Liver (tissue), 9 donors: ENCODE measurements around the gene DLG4. TPM values are rescaled to one million over a fixed set of nuclear protein-coding genes. Genes with fewer than 3 reads are reported as not detected.
"Not testable (repeated sequence)": the region's sequence is repeated elsewhere in the genome, so short reads cannot be mapped to it uniquely, and the experiment has no call there.

ENCODE experiments used
- DNase-seq: peaks from one replicate; pipeline ENCODE4 v3.0.0-alpha.2; 2017; ENCODE audit warnings: low spot score
- H3K27ac ChIP-seq, 2 donors: one replicate each; pipeline ENCODE4 v1.7.0; 2013; ENCODE audit warnings: inconsistent platforms in 2 of 2, low read length in 2 of 2, control low read depth in 1 of 2, low read depth in 1 of 2, mild to moderate bottlenecking in 1 of 2
- H3K27me3 ChIP-seq, 4 donors: one replicate each; pipeline versions ENCODE4 v1.6.1 to v1.7.0; 2013; ENCODE audit warnings: low read length in 3 of 4, inconsistent platforms in 1 of 4, mild to moderate bottlenecking in 1 of 4, moderate library complexity in 1 of 4; ENCODE audit not compliant: control insufficient read depth in 4 of 4, insufficient read depth in 4 of 4
- H3K36me3 ChIP-seq, 4 donors: one replicate each; pipeline versions ENCODE4 v1.6.1 to v1.7.0; 2013; ENCODE audit warnings: low read length in 3 of 4, mild to moderate bottlenecking in 3 of 4, low read depth in 1 of 4, moderate library complexity in 1 of 4; ENCODE audit not compliant: control insufficient read depth in 4 of 4, insufficient read depth in 3 of 4
- H3K4me1 ChIP-seq, 4 donors: one replicate each; pipeline versions ENCODE4 v1.6.1 to v1.7.0; 2013; ENCODE audit warnings: low read length in 3 of 4, mild to moderate bottlenecking in 3 of 4, moderate library complexity in 1 of 4; ENCODE audit not compliant: control insufficient read depth in 4 of 4, insufficient read depth in 4 of 4
- H3K4me3 ChIP-seq, 3 donors: one replicate each; pipeline versions ENCODE4 v1.6.1 to v1.7.0; 2013; ENCODE audit warnings: low read length in 3 of 3, control low read depth in 1 of 3, low read depth in 1 of 3, mild to moderate bottlenecking in 1 of 3
- H3K9ac ChIP-seq, 2 donors: one replicate each; pipeline ENCODE4 v1.7.0; 2013; ENCODE audit warnings: low read length in 2 of 2, mild to moderate bottlenecking in 2 of 2, moderate library complexity in 2 of 2, control low read depth in 1 of 2, low read depth in 1 of 2
- H3K9me3 ChIP-seq, 4 donors: one replicate each; pipeline versions ENCODE4 v1.6.1 to v1.7.0; 2013; ENCODE audit warnings: low read length in 3 of 4; ENCODE audit not compliant: control insufficient read depth in 4 of 4
- EGR1 ChIP-seq, 2 donors: IDR thresholded peaks; 2 replicates each; pipeline ENCODE4 v1.6.1; 2016 to 2018; ENCODE audit warnings: antibody characterized with exemption in 2 of 2, low read depth in 2 of 2
- FOXA2 ChIP-seq: IDR thresholded peaks from 2 replicates; pipeline ENCODE4 v1.6.1; 2016; ENCODE audit warnings: antibody characterized with exemption
- HNF4A ChIP-seq, 2 donors: conservative IDR thresholded peaks; 2 replicates each; pipeline ENCODE4 v1.6.1; 2016; ENCODE audit warnings: antibody characterized with exemption in 2 of 2, mild to moderate bottlenecking in 2 of 2
- HNF4G ChIP-seq: IDR thresholded peaks from 2 replicates; pipeline ENCODE4 v1.6.1; 2016; ENCODE audit warnings: antibody characterized with exemption
- JUND ChIP-seq, 2 donors: IDR thresholded peaks; 2 replicates each; pipeline ENCODE4 v1.6.1; 2016; ENCODE audit warnings: antibody characterized with exemption in 2 of 2
- NR2F2 ChIP-seq: IDR thresholded peaks from 2 replicates; pipeline ENCODE4 v1.6.1; 2016; ENCODE audit warnings: antibody characterized with exemption
- RAD21 ChIP-seq, 2 donors: IDR thresholded peaks; 2 replicates each; pipeline ENCODE4 v1.6.1; 2016; ENCODE audit warnings: antibody characterized with exemption in 2 of 2, mild to moderate bottlenecking in 2 of 2
- RXRA ChIP-seq, 2 donors: IDR thresholded peaks; 2 replicates each; pipeline ENCODE4 v1.6.1; 2017 to 2018; ENCODE audit warnings: antibody characterized with exemption in 2 of 2, mild to moderate bottlenecking in 1 of 2
- SP1 ChIP-seq: IDR thresholded peaks from 2 replicates; pipeline ENCODE4 v1.6.1; 2018; ENCODE audit warnings: antibody characterized with exemption, mild to moderate bottlenecking
- YY1 ChIP-seq: IDR thresholded peaks from 2 replicates; pipeline ENCODE4 v1.6.1; 2016; ENCODE audit warnings: antibody characterized with exemption, mild to moderate bottlenecking
- WGBS: extraction: QIAGEN DNeasy Blood & Tissue Kit; methylation state at CpG from one replicate; pipeline ENCODE4 v1.1.7; 2013; 5-methylcytosine and 5-hydroxymethylcytosine counted together
- polyA plus RNA-seq, 2 donors: library from polyadenylated mRNA; stranded (reverse) in 1 of 2; unstranded in 1 of 2; fragments of 200-250 nt in 1 of 2; fragments of >200 nt in 1 of 2; fragmentation: Nextera tagmentation in 1 of 2; extraction: Ambion mirVana in 1 of 2; gene quantifications; one replicate each; pipeline versions ENCODE4 v1.2.1 to v1.2.3, GENCODE V29; 2013 to 2015
- total RNA-seq, 2 donors: library from RNA; depleted of rRNA; stranded (reverse); fragments of >200 nt; gene quantifications; one replicate each; pipeline ENCODE4 v1.2.3, GENCODE V29; 2014
- TF ChIP-seq, protein P1 (sequence below): IDR thresholded peaks from 2 replicates; pipeline ENCODE4 v1.6.1; 2016; ENCODE audit warnings: antibody characterized with exemption
- TF ChIP-seq, protein P2 (sequence below): IDR thresholded peaks from 2 replicates; pipeline ENCODE4 v1.6.1; 2016; ENCODE audit warnings: antibody characterized with exemption, mild to moderate bottlenecking
- TF ChIP-seq, protein P3 (sequence below): fragments of 150-350 bp; IDR thresholded peaks from 2 replicates; pipeline ENCODE4 v1.5.1; 2017; ENCODE audit warnings: improper control_type of control experiment, low read depth, low read length; ENCODE audit not compliant: missing input control
- TF ChIP-seq, protein P4 (sequence below): IDR thresholded peaks from 2 replicates; pipeline ENCODE4 v1.6.1; 2016; ENCODE audit warnings: antibody characterized with exemption
- TF ChIP-seq, protein P5 (sequence below): IDR thresholded peaks from 2 replicates; pipeline ENCODE4 v1.6.1; 2016; ENCODE audit warnings: antibody characterized with exemption
- donor health status: healthy.
- donor health status: healthy.
- donor health status: healthy.
- donor health status: healthy.
- donor health status: healthy.

Gene DLG4
- total and polyA plus RNA-seq, 4 donors = 0.40 to 5.7 (median 1.9) TPM

DNA sequence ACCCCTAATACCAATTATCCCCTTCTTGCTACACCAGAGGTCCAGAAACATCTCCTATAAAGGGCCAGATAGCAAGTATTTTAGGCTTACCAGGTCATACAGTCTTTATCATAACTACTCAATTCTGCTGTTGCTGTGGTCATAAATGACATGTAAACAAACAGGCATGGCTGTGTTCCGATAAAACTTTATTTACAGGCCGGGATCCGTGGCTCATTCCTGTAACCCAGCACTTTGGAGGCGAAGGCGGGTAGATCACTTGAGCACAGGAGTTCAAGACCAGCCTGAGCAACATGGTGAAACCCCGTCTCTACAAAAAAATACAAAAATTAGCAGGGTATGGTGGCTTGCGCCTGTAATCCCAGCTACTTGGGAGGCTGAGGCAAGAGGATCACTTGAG, 52.8 kb downstream of the DLG4 start:
- Histone ChIP-seq H3K27me3 (no peaks in the 10 kb centered on the region), H3K4me1 (peaks cover 11 to 41% (median 27%) of the 10 kb centered on the region in 4 donors), H3K9me3 (no peaks in the 10 kb centered on the region), H3K27ac (peak overlapping the region; percentile 3 to 82), H3K4me3 (no peak overlapping the region), H3K36me3 (peaks cover 0 to 5% (median 2%) of the 10 kb centered on the region in 4 donors), H3K9ac (no peak overlapping the region)
- no peak for DNase-seq
- TF ChIP-seq JUND (IDR thresholded peaks at IDR 0.05) = no peak
- no peak for TF ChIP-seq FOXA2
- no peak for TF ChIP-seq RAD21 (IDR thresholded peaks at IDR 0.05)
- TF ChIP-seq, protein P1, sequence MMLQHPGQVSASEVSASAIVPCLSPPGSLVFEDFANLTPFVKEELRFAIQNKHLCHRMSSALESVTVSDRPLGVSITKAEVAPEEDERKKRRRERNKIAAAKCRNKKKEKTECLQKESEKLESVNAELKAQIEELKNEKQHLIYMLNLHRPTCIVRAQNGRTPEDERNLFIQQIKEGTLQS = no peak
- WGBS = 89% methylated on average over 7 of the region's 7 CpGs

DNA sequence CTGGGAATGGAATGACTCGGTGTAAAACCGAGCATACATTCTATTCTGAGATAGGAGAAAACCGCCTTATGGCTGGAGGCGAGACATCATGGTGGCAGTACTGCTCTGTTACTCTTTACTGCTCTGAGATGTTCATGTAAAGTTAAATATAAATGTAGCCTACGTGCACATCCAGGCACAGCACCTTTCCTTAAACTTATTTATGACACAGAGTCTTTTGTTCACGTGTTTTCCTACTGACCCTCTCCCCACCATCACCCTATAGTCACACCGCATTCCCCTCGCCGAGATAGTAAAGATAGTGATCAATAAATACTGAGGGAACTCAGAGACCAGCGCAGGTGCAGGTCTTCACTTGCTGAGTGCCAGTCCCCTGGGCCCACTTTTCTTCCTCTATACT, 60.1 kb downstream of the DLG4 start:
- H3K4me3 ChIP-seq, H3K9me3 ChIP-seq, H3K27ac ChIP-seq, H3K4me1 ChIP-seq, DNase-seq, H3K9ac ChIP-seq, H3K36me3 ChIP-seq, H3K27me3 ChIP-seq: not testable (repeated sequence)
- WGBS = 80% methylated on average over 10 of the region's 10 CpGs

DNA sequence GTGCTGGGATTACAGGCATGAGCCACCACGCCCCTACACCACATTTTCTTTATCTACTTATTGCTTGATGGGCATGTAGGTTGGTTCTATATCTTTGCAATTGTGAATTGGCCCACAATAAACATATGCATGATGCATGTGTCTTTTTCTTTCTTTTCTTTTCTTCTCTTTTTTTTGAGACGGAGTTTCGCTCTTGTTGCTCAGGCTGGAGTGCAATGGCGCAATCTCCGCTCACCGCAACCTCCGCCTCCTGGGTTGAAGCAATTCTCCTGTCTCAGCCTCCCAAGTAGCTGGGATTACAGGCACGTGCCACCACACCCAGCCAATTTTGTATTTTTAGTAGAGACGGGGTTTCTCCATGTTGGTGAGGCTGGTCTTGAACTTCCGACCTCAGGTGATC, 61.2 kb downstream of the DLG4 start:
- H3K4me1 ChIP-seq, H3K36me3 ChIP-seq, H3K27ac ChIP-seq, H3K9me3 ChIP-seq, H3K9ac ChIP-seq, DNase-seq, H3K4me3 ChIP-seq, H3K27me3 ChIP-seq: not testable (repeated sequence)
- WGBS = 91% methylated on average over 10 of the region's 10 CpGs

DNA sequence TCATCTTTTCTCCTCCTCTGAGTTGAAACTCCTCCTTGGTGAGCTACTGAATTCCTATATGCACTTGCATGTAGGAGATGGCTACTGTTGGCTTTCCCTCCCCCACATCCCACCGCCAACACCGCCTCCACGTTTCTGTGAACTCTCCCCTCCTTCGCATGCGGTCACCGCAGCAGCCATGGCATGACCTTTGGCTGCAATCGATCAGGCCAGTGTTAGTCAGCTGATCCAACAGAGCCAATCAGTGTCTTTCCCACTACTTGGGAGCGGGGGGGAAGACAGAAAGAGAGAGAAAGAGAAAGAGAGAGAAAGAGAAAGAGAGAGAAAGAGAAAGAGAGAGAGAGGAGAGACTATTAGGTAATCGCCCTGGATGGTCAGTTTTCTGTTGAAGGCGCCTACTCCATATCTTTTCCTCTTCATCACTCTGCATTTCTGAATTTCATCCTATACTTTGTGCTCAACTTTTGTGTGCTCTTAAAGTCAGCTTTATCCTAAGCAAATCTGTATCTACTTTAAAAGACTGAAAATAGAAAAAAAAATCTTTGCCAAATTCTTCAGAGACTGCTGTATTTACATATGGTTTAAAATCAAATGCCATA, 63.2 kb downstream of the DLG4 start:
- Histone ChIP-seq H3K4me1 (peaks cover 0 to 4% (median 0%) of the 10 kb centered on the region in 4 donors), H3K9me3 (no peaks in the 10 kb centered on the region), H3K9ac (peak overlapping the region in 1 of 2 donors; percentile 42), H3K36me3 (no peaks in the 10 kb centered on the region), H3K27me3 (no peaks in the 10 kb centered on the region), H3K27ac (peak overlapping the region; percentile 58 to 66), H3K4me3 (peak overlapping the region in 2 of 3 donors; percentile 35 to 56)
- DNase-seq = peak; percentile 63
- 35% methylated on average over 10 of the region's 10 CpGs for WGBS
- TF ChIP-seq, protein P1 = peak; percentile 32
- TF ChIP-seq, protein P2, sequence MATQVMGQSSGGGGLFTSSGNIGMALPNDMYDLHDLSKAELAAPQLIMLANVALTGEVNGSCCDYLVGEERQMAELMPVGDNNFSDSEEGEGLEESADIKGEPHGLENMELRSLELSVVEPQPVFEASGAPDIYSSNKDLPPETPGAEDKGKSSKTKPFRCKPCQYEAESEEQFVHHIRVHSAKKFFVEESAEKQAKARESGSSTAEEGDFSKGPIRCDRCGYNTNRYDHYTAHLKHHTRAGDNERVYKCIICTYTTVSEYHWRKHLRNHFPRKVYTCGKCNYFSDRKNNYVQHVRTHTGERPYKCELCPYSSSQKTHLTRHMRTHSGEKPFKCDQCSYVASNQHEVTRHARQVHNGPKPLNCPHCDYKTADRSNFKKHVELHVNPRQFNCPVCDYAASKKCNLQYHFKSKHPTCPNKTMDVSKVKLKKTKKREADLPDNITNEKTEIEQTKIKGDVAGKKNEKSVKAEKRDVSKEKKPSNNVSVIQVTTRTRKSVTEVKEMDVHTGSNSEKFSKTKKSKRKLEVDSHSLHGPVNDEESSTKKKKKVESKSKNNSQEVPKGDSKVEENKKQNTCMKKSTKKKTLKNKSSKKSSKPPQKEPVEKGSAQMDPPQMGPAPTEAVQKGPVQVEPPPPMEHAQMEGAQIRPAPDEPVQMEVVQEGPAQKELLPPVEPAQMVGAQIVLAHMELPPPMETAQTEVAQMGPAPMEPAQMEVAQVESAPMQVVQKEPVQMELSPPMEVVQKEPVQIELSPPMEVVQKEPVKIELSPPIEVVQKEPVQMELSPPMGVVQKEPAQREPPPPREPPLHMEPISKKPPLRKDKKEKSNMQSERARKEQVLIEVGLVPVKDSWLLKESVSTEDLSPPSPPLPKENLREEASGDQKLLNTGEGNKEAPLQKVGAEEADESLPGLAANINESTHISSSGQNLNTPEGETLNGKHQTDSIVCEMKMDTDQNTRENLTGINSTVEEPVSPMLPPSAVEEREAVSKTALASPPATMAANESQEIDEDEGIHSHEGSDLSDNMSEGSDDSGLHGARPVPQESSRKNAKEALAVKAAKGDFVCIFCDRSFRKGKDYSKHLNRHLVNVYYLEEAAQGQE = peak; percentile 86
- TF ChIP-seq, protein P3, sequence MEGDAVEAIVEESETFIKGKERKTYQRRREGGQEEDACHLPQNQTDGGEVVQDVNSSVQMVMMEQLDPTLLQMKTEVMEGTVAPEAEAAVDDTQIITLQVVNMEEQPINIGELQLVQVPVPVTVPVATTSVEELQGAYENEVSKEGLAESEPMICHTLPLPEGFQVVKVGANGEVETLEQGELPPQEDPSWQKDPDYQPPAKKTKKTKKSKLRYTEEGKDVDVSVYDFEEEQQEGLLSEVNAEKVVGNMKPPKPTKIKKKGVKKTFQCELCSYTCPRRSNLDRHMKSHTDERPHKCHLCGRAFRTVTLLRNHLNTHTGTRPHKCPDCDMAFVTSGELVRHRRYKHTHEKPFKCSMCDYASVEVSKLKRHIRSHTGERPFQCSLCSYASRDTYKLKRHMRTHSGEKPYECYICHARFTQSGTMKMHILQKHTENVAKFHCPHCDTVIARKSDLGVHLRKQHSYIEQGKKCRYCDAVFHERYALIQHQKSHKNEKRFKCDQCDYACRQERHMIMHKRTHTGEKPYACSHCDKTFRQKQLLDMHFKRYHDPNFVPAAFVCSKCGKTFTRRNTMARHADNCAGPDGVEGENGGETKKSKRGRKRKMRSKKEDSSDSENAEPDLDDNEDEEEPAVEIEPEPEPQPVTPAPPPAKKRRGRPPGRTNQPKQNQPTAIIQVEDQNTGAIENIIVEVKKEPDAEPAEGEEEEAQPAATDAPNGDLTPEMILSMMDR = no peak
- TF ChIP-seq YY1 (peak; percentile 97), EGR1 (IDR thresholded peaks at IDR 0.05; ENCODE audit: low read depth in 2 of 2) (peak in 1 of 2 donors; percentile 42), RAD21 (IDR thresholded peaks at IDR 0.05) (peak; percentile 31 to 38), NR2F2 (peak; percentile 79), HNF4G (peak; percentile 66), HNF4A (conservative IDR thresholded peaks at IDR 0.05) (peak; percentile 89 to 94), RXRA (IDR thresholded peaks at IDR 0.05) (peak; percentile 93 to 94), SP1 (peak; percentile 93), JUND (IDR thresholded peaks at IDR 0.05) (peak; percentile 43 to 80)
- TF ChIP-seq, protein P4, sequence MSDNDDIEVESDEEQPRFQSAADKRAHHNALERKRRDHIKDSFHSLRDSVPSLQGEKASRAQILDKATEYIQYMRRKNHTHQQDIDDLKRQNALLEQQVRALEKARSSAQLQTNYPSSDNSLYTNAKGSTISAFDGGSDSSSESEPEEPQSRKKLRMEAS = peak; percentile 99
- TF ChIP-seq, protein P5, sequence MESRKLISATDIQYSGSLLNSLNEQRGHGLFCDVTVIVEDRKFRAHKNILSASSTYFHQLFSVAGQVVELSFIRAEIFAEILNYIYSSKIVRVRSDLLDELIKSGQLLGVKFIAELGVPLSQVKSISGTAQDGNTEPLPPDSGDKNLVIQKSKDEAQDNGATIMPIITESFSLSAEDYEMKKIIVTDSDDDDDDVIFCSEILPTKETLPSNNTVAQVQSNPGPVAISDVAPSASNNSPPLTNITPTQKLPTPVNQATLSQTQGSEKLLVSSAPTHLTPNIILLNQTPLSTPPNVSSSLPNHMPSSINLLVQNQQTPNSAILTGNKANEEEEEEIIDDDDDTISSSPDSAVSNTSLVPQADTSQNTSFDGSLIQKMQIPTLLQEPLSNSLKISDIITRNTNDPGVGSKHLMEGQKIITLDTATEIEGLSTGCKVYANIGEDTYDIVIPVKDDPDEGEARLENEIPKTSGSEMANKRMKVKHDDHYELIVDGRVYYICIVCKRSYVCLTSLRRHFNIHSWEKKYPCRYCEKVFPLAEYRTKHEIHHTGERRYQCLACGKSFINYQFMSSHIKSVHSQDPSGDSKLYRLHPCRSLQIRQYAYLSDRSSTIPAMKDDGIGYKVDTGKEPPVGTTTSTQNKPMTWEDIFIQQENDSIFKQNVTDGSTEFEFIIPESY = peak; percentile 89
